Measurements from ENCODE around the gene VAV3.

Gene VAV3

GRCh38 chr1:107789817-107790524 lies 175.0 kb downstream of the VAV3 start:
- no peak for DNase-seq (ENCODE audit: low spot score)

- DNase-seq (ENCODE audit: low spot score): no peak
Observed at GRCh38 chr1:107788206-107789202, 176.5 kb downstream of the VAV3 start.

- no peak for DNase-seq (ENCODE audit: low spot score)
Observed at GRCh38 chr1:107787299-107787698, 177.7 kb downstream of the VAV3 start.

DNA sequence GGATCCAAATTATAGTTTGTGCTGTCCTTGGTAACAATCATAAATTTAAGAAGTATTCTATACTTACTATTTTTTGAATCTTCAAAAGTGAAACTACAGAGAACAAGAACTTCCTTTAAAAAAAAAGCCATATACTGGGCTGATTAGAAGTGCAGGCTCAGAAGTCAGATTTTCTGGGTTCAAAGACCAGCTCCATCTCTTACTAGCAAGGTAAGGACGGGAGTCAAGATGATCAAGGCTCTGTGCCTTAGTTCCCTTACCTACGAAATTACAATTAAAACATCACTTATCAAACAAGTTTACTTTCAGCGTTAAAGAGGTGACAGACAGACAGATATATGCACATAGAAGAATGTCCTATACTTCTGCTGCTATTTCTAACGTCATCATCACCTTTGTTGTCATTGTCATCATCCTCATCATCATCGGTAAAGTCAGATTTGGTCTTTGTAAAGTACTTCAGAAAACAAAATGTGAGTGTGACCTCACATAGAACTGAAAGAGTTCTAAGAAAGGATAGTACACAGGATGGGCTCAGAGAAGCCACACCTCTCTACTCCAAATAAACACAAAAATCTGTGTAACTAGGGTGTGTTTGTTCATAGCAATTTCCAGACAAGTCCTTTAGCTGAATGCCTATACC lies 178.7 kb downstream of the VAV3 start:
- DNase-seq (ENCODE audit: low spot score): no peak

DNA sequence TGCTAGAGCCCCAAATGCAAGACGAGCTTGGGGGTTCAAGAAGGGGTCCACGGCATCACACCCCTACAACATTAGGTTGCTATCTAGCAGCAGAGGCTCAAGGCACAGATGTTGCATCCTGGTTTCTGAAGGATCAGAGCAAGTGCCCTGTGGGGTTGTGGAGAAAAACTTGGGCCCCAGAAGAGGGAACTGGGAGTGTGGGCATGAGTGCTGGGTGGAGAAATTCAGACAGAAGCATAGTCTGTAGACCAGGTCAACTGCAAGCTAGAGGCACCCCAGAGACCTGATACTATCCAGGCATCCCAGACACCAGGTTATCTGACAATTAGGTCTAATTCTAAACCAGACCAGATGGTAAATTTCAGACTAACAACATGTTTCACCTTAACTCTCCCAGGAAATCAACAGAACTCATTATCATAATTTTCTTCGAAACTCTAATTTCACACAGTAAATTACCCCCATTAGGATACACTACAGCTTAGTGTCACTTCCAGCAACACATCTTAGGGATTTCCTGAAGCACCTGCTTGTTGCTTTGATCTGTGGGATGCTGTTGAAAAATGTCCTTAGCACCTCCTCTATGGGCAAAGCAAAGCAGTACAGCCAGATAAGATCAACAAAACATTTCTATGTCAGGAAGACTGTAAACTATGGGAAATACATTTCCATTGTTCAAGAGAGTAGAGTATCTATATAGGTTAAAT lies 179.3 kb downstream of the VAV3 start:
- DNase-seq (ENCODE audit: low spot score): no peak

DNA sequence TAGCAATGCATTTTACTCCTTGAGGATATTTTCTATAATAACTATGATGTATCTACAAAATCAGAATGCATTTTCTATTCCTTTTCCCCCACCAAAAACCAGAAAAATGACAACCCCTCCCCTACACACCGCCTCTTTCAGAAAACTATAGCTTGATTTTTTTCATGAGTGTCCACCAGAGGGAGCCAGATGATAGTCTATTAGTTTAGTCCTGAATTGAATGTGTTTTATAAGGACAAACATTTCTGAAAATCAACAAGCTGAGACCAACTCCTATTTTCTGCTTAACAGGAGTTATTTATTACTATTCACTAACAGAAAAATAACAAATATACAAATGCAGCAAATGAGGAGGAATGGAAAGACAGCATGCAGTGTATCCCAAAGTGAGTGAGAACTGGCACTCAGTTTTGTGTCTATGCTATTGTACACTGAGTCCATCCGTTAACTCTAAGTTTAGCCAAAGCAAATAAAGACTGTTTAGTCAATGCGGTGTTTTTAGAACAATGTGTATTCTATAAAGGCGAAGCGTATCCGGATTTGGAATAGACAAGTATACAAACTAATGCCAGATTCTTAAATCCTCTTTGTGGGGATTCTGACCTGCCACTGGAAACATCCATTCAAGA lies 182.6 kb downstream of the VAV3 start:
- DNase-seq (ENCODE audit: low spot score): peak; percentile 40

GRCh38 chr1:107781245-107781644 lies 183.7 kb downstream of the VAV3 start:
- DNase-seq (ENCODE audit: low spot score): no peak

DNA sequence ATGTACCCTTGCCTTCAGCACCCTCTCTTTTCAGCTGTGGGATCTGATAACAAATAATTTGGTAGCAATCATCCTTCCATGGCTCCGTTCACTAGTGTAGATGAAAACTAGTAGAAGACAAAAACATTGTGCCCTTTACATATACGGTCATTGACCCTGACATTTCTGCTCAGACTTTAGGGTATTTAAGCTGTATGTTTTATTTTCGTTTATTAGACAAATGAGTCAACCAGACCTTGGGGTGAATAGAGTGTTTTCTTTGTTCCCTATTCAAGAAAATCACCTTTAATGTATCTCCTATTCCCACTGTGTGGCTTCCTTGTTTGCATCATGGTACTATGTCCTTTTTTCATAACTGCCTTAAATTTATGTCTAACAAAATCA lies 187.3 kb downstream of the VAV3 start:
- no peak for DNase-seq (ENCODE audit: low spot score)

DNA sequence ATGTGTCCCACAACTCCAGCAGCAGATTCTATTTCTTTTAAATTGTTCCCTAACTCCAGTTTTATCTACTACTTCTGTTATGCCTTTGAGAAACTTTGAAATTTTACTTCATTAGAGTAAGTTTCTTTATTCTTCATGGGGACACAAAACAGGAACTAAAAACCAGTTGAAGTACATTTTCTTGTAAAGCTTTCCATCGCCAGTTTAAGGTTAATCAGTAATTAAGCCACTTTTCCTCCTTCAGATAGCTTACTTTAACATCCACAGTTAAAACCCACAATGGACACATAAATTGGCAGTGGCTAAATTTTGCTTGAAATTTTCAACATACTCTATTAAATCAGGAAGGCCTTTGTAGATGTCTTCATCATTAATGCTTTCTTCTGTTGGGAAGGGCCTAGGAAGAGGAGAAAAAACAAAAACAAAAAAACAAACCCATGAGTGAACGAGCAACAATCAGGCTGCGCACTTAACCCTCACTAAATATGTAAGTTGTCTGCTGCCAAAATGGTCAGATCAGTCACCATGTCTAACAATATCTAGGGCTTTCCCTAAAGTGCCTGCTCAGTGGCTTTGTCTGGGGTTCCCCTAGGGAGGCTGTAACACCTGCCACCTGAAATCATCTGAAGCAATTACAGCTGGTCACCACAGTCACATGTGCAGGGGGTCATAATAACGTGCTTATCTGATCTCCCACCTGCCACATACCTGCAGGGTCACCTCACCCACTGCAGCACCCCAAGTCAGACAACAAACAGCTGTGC lies 187.9 kb downstream of the VAV3 start:
- DNase-seq (ENCODE audit: low spot score): no peak

DNA sequence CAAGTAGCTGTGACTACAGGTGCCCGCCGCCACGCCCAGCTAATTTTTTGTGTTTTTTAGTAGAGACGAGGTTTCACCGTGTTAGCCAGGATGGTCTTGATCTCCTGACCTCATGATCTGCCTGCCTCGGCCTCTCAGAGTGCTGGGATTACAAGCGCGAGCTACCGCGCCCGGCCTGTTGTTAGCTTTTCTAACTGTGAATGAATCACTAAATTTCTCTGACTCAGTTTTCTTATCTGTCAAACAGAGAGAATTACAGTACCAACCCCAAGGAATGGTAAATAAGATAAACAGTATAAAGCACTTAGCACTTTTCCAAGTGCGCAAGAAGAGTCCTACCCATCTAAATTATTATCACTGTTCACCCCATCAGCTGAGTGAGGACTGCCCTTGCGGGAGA lies 193.6 kb downstream of the VAV3 start:
- no peak for DNase-seq (ENCODE audit: low spot score)

DNA sequence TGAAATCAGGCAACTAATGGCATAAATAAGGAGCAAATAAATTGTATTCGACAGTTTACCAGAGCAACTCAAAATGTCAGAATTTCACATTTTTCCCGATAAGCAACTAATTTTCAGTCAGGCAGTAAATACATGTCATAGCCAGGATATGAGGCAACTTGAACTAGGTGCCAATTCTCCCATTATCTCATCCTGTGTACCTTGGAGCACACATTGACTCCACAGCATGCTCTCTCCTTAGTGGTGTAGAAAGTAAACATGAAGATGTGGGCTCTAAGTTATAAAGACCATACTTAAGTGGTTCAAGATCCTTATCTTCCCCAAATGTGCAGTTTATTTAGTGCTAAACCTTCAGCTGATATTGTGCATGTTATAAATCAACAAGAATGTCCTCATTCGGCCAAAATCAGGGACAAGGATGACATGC lies 197.8 kb downstream of the VAV3 start:
- no peak for DNase-seq (ENCODE audit: low spot score)

DNA sequence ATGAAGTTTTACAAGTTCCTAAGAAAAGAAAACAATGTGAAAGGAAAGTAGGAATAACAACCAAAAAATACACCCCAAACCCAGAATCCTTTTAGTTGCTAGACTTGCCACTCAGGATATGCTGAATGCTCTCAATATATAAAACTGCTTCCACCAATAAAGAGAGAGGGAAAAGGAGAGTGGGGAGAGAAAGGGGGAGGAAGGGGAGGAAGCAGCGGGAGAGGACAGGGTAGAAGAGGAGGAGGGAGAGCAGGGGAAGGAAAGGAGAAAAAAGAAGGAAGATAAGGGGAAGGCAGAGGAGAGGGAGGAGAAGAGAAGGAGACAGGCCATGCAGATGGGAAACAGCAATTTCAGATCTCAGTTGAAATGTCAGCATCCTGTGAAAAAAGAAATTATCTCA lies 198.4 kb downstream of the VAV3 start:
- DNase-seq (ENCODE audit: low spot score): no peak

DNA sequence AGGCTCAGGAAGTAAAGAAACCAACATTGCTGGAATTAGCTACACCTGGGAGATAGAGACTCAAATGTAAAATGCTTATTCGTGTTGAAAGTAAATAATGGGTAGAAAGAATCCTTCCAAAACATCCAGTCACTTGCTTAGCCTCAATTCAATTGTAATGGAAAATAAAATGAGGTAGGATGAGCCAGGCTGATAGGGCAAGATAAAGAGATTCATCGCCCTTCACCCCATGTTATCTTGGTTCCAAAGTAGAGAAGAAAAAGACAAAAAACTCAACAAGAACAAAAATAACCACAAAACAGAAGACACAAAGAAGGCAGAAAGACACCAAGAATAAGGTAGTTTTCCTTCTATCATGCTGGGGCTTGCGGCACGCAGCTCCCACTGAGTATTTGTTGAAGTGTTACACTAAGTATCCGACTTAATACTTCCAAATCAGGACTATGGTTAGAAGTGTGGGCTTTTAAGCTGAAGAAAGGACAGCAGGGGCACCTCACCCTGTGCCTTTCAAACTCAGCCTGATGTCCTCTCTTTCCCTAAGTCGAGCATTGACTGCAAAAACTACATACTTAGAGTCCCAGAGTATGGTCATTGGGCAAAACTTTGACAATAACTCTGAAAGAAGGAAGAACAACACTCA lies 202.1 kb downstream of the VAV3 start:
- no peak for DNase-seq (ENCODE audit: low spot score)

DNA sequence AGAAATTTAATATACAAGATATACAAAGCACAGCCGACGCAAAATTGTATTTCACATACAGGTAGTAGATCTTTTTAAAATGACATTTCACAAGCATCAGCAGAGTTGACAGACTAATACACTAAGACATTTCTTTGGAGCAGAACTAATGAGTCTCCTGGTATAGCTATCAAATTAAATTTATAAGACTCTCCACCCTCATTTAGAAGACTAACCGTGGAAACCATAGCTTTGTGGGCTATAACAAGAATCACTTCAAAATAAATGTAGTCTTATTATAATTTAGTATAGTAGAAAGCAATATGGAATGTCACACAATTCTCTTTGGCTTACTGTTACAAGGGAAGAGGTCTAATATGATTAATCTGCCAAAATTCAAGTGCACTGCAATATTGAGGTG lies 204.9 kb downstream of the VAV3 start:
- no peak for DNase-seq (ENCODE audit: low spot score)

DNA sequence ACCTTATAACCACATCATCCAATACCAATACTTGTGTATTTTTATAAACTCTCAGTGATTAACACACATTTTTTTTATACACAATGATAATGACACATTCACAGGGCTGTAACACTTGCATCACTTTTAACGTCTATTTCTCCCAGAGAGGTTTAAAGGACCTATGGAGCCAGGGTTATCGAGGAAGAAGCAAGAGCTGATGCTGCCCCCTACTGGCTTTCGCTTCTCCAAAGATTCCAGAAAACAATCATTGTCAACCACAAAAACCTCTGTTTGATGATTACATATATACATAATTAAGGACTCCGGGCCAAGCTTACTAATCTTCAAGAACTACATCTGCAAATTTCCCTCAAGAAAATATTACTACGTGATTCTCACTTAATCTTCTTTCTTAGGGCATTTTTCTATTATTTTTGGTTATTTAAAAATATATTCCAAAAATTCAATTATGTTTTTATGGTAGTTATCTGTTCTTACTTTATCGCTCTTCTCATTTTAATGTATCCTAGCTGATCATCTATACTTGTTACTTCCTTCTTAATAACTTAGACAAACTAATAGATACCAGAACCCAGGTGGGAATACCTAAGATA lies 214.5 kb downstream of the VAV3 start:
- DNase-seq (ENCODE audit: low spot score): peak; percentile 63

DNA sequence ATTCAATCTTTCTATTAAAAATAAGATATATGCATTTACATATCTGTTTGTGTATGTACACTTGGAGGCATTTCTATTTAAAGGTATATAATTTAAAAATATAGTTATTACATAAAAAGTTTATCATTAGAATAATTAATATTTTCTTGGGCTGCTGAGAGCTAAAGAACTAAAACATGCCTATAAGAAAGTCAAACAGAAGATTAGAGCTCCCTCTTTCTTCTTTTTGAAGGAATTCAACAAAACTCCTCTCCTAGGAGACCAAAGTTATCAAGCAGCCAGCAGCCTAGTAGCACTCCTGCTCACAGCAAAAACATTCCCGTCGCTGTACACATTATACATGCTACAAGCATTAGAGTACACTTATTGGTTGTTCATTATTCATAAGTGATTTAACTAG lies 216.4 kb downstream of the VAV3 start:
- DNase-seq (ENCODE audit: low spot score): peak; percentile 28

- DNase-seq (ENCODE audit: low spot score): no peak
Observed at GRCh38 chr1:107741242-107741641, 223.7 kb downstream of the VAV3 start.

DNA sequence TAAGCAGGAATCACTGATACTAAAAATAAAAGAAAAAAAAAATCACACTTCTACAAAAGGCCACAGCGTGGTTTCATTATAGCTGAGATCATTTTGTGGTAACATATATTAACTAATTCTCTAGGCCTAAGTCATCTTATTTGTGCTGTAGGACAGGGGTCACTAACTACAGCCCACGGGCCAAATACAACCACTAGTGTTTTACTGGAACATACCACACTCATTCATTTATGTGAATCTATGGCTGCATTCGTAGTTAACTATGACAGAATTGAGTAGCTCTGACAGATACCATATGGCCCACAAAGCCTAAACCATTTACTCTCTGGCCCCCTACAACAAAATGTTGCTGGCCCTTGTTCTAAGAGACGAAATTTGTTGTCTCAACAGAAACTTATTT lies 224.4 kb downstream of the VAV3 start:
- DNase-seq (ENCODE audit: low spot score): no peak

GRCh38 chr1:107739651-107740050 lies 225.3 kb downstream of the VAV3 start:
- DNase-seq (ENCODE audit: low spot score): no peak

DNA sequence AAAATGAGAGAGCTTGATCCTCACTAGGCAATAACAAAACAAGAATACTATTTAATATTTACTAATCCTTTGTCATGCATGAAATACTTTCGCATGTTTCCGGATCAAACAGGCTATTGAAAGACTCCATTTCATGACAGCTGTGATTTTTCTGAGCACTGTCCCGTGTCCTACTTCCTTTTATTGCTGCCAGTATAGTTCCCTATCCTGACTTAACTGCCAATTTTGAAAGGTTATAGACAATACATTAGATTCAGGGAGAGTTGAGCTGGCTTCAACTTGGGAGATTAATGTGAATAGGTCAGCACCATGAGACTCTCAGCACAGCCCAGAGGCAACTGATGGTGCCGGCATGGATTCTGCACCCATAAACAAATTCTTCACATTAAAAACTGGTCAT lies 225.8 kb downstream of the VAV3 start:
- no peak for DNase-seq (ENCODE audit: low spot score)
